Stimulated activated naive CD4-positive, alpha-beta T cell (primary cell): ENCODE measurements around the gene CYTH2.
A peak's percentile ranks its signal among the peaks of the same experiment; 100 is the strongest.

Experiments
- DNase-seq, 6 experiments: peaks; one replicate each; lab custom pipeline; 2025; lab: John Stamatoyannopoulos, UW

CYTH2 gene

DNA sequence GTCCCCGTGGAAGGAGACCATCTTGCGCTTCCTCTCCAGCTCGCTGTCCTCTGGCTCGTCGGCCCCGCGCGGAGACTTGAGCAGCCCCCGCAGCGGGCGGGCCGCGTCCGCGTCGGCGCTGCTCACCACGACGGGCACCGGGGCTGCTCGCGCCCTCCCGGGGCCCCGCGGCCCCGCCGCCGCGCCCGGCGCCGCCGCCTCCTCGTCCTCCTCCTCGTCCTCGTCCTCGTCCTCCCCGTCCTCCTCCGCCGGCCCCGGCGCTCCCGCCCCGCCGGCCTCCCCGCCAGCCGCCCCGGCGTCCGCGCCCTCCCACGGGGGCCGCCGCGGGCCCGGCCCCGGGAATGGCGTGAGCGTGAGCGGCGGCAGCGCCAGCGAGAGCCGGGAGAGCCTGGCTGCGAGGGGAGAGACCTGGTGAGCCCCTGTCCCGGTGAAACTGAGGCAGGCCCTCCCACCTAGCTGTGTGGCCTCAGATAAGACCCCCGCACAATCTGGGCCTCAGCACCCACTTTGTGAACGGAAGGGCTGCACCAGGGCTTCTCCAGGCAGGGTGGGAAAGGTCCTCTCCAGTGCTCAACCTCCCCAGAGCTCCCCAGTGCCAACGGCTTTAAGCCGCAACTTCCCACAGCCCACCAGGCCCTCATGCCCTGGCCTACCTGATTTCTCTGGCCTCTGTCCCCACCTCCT lies 24.7 kb downstream of the CYTH2 start:
- no peak for DNase-seq

DNA sequence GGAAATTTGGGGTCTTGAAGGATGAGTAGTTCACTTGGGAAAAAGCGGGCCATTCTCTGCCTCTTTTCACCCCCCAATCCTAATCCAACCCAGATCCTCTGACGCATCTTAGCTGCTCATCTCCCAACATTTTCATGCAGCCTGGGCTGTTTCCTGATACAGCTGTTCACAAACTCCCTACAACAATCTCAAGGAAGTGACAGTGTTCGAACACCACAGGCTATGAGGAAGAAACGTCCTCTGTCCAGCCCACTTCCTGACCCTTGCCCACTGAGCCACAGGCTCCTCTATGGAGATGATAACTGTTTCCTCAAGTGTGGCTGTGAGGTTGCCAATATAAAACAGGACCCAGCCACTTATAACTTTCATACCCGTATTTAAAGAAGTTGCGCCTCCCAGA lies 26.2 kb downstream of the CYTH2 start:
- DNase-seq = no peak

DNA sequence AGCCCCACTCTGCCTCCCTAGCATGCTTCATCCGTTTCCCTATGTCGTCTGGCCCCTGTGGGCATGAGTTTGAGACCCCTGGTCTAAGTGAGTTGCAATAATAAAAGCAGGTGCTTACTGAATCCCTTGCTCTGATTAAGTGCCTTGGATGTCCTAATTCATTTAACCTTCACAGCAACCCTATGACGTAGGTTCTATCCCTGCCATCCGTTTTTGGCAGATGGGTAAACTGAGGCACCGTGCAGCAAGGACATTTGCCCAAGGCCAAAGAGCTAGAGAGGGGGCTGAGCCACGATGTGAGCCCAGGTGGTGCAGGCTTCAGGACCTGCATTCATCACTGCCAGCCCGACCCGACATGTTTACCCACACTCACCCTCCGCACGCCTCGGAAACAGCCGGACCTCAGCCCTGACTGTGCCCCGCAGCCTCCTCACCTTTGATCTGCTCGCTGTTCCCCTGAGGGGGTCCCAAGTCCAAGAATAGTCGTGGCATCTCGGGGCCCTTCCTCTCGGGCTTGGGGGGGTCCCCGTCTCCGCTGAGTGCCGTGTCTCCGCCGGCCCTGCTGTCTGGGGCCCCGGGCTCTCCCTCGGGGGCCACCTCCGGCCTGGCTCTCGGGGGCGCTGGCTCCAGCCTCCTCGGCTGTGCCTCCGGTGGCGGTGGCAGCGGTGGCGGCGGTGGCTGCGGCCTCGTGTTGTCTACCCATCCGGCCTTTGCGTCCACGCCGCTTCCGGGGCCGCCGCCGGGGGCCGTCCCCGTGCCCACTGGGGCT lies 28.0 kb downstream of the CYTH2 start:
- DNase-seq = no peak

DNA sequence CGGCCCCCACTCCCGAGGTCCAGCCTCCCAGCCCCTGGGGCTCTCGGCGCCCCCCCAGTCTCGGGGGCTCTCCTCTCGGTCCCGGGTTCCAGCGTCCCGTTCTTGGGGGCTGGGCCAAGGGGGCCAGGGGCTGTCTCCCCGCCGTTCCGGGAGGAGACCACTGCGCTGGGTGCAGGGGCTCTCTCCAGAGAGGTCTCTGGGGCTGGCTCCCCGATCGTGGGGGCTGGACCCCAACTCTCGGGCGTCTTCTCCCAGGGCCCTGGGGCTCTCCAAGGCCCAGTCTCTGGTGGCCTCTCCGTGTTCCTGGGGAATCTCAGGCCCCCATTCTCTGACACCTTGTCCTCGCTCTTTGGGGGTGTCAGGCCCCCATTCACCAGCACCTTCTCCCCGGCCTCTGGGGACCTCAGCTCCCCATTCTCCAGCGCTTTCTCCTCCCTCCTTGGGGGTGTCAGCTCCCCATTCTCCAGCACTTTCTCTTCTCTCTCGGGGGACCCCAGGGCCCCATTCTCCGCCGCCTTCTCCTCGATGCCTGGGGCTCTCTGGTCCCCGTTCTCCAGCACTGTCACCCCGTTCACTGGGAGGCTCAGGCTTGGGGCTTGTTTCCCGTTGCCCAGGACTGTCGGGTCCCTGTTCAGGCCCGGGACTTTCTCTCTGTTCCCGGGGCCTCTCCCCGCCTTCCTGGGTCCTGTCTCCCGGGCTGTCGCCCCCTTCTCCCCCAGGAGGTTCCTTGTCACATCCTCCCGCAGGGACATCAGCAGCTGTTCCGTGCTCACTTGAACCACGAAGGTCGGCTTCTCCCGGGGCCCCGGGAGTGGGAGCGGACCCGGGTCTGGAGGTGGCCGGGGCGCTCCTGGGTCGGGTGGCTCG lies 28.8 kb downstream of the CYTH2 start:
- DNase-seq = peak in 1 of 6 experiments; percentile 22

DNA sequence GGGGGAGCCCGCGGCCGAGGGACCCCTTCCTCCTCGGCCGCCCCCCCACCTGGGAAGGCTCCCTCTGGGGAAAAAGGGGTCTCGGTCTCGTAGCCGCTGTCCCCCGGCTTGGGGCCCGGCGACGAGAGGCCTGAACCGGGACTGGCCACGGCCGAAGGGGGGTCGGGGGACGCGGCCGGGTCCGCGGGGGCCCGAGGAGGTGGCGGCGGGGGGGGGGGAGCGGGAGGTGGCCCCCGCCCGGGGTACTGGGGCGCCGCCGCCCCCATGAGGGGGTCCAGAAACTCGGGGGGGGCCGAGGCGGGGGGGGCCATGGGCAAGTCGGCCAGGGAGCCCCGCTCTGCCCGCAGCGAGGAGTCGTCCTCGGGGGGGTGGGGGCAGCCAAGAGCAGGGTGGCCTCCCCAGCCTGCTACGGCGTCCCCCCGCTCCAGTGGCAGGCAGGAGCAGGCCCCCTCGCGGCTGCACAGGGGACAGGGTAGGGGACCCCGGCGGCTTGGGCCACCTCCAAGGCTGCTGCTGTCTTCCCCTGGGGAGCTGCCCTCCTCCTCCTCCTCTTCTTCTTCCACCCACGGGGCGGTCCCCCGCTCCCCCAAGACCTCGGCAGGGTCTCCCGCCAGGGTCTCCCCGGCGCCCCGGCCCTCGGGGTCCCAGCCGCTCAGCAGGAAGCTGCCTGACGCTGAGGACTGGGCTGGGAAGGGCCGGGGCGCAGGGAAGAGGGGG lies 29.6 kb downstream of the CYTH2 start:
- no peak for DNase-seq

DNA sequence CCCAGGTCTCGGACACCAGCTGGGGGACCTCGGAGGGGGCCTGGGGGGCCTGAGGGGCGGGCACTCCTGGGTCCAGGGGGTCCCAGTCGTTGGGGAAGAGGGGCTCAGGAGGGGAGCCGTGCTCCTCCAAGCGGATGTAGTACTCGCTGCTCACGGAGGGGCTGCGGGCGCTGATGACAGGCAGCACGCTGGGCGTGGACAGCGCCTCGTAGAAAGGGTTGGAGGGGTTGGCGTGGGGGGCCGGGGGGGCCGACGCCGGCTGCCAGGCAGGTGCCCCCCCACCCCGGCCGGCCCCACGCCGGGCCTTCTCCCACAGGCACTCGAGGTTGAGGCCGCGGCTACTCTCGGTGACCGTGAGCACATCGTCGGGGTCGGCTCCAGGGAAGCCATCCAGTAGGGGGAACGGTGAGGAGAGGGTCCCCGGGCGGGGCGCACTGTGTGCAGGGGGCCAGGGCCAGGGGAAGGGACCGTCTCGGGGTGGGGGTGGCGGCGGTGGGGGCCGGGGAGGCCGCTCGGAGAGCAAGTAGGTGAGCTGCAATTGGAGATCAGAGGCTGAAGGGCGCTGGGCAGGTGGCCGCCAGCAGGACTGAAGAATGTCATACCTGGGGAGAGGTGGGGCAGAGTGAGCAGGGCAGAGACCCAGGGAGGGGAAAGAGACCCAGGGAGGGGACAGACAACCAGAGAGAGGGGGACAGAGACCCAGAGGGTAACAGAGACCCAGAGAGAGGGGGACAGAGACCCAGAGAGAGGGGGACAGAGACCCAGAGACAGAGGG lies 30.3 kb downstream of the CYTH2 start:
- DNase-seq = no peak

DNA sequence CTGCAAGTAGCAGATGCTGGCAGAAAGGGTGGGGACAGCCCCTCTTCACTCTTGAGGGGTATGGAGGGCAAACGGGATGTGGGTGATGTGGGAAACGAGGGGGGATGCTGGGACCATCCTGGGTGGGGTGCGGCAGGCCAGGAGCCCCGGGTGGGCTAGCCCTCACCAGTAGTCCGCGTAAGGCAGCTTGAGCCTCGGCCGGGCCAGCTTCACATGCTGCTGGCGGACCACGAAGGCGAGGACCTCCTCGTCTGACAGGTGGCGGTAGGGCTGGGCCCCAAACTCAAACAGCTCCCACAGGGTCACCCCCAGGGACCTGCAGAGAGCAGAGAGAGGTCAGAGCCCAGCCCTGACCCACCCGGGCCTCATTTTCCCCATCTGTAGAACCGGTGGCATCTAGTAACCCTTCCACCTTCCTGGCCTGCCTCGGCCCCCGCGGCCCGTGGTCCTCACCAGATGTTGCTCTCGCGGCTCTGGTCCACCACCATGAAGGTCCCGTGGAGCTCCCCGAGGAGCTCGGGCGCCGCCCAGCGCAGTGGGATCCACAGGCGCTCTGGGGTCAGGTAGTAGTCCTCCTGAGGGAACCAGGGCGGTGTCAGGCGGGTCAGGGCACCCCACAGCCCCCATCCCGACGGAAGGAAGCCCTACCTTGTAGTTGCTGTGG lies 31.8 kb downstream of the CYTH2 start:
- no peak for DNase-seq

DNA sequence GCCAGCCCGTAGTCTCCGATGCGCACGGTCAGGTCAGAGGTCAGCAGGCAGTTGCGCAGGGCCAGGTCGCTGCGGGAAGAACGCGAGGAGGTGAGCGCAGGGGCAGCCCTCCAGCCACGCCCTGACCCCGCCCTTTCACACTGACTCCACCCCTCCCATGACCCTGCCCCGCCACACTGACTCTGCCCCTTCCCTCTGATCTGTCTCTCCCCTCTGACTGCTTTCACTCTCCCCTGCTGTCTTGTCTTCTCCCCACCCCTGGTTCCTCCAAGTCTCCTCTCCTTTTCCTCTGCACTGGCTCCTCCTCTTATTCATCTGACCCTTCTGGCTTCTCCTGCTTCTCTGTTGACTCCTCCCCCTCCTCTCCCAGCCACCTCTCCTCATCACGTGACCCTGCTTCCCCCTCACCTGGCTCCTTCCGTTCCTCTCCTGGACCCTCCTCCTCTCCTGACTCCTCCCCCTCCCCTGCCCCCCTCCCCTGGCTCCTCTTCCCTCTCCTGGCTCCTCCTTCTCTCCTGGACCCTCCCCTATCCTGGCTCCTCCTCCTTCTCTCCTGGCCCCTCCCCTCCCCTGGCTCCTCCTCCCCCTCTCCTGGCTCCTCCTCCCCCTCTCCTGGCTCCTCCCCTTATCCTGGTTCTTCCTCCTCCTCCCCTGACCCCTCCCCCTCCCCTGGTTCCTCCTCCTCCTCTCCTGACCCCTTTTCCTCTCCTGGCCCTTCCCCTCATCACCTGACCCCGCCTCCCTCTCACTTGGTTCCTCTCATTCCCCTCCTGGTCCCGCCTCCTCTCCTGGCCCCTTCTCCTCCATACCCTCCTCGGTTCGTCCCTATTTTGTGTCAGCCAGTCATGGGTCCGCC lies 32.6 kb downstream of the CYTH2 start:
- DNase-seq = peak; percentile 73 to 90 (median 84)

DNA sequence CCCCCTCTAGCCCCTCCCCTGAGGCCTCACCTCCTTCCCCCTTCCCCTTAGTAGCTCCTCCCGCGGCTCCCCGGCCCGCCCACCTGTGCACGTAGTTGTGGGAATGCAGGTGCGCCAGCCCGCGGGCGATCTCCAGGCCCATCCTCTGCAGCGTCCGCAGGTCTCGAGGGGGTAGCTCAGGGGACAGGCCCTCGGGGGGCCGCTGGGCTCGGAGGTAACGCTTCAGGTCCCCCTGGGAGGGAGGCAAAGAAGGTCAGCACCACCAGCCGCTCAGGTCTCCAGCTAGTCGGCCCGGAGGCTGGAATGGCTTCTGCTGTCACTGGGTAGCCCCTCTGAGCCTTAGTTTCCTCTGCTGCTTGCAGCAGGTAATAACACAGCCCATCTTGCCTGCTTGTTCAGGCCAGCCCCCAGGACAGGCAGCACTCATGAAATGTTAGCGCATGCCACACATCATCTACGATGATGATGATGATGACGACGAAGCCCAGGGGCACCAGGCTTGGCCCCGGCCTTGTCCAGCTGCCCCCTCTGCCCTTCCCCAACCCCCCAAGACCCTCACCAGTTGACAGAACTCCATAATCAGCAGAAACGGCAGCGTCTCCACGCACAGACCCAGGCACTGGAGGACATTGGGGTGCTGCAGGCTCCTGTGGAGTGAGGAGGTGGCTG lies 33.3 kb downstream of the CYTH2 start:
- no peak for DNase-seq

DNA sequence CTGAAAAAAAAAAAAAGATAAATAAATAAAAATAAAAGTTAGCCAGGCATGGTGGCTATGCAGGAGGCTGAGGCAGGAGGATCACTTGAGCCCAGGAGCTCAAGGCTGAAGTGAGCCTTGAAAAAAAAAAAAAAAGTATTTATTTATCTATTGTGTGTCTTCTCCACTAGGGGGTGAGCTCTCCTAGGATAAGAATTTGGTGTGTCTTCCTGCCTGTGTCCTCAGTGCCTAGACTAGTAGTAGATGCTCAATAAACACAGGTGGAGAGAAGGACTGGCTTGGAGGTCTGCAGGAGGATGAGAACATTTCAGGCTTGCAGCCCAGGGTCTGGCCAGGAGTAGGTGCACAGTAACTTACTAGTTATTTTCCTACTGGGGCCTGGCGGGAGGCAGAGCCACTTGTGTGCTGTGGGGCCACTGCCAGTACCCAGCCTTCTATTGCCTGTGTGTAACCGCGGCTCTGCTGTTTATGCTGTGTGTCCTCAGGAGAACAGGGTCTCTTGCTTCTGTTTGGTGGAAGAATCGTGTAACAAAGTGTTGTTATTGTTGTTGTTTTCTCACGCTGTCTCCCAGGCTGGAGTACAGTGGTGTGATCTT lies 37.1 kb downstream of the CYTH2 start:
- DNase-seq = peak in 4 of 6 experiments; percentile 29 to 72 (median 54)

DNA sequence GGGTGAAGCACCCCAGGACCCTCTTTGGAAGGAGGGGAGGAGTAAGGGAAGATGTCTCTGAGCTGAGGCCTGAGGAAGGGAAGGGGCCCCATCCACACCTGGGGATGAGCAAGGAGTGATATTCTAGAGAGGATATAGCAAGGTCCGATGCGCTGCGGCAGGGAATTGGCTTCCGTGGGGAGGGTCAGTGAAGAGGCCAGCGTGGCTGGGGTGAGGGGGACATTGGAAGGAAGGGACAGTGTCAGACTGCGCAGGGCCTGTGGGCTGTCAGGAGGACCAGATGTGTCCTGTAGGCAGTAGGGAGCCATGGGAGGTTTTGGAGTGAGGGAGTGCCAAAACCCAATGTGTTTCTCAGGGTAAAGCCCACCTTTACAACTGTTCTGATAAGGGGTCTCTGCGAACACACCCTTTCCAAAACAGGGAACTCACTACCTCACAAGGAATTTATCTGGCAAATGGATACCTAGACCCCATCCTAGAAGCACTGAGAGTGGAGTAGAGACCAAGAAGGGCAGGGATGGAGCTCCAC lies 38.8 kb downstream of the CYTH2 start:
- no peak for DNase-seq

DNA sequence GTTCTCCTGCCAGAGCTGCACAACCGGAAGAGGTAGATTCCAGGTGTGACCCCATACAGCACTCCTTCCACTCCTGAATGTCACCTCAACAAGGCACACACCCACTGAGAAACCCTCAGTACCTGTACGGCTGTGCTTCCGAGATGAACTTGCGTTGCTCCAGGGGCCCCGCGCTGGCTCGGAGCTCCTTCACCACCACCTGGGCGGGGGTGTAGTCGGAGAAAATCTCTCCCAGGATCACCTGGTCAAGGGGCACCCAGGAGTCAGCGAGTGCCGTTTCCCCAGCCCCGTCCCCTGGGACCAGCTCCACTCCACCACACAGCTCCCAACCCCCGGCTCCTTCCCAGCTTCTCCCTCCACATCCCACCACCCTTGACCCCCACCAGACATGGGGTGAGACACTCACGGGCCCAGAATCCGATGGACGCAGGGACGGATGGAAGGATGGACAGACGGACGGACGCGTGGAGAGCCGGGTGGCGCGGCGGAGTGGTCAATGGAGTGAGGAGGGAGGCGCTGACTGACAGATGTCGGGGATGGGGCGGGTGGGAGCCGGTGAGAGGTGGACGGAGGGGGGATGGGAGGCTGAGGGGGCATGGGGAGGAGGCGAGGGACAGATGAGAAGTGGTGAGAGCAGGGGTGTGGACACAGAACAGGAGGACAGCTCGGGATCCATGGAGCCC lies 39.7 kb downstream of the CYTH2 start:
- DNase-seq = no peak

DNA sequence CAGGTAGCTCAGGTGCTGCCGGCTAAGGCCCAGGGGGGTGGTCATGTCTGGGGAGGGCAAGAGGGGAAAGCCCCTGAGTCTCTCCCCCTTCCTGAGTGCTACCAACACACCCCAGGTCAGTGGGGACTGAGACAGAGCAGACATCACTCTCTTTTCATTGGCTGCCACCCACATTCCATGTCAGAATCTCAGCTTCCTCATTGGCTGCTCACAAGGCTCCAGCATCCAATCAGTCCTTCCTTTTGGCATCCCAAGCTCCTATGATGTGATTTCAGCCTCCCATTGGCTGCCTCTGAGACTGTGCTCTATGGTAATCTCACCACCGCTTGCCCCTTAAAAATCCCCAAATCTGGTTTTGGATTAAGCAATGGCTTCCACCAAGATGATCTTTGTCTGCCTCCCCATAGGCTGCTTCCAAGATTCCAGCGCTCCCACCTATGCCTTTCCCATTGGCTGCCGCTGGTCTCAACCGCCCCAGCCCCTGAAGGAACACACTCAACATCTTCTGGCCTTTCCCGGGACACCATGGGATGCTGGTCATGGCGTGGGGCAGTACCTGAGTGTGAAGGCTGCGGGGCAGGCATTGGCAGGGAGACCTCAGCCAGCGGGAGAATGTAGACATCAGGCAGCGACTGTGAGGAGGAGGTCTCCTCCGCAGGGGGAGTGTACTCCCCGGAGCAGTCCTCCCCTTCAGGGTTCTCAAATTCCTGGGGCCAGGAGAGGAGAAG lies 40.5 kb downstream of the CYTH2 start:
- no peak for DNase-seq

DNA sequence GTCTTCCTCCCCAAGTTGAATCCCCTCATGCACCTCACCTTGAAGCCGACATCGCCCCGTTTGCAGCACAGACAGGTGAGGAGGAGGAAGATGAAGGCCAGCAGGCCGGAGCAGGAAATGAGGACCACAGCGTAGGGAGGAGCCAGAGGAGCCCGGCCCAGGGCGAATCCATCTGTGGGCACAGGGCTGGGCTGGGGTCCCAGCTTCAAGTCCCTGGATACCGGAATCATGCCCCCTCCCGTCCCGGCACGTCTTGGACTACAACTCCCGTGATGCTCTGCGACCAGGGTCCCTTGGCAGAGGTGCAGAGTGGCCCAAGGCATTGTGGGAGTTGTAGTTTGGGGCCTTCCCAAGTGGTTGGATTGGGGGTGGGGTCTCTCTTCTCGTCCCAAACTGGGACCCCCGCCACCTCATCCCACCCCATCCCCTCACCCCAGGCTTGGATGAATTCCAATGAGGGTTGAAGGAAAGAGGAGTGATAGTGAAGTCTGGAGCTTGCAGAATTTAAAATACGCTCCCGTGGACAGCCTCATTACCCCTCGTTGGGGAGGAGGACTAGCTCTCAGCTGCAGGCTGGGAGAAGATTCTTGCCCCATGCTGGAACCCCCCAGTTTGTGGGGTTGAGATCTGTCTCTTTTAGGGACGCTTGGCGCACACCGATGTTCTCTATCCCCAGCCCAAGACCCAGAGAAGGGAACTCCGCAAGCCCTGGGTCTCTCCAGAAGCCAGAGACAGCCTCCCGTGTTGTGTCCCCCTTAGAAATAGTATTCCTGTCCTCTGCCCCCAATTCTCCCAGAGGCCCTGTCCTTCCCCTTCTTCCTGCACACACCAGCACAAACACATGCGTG lies 41.5 kb downstream of the CYTH2 start:
- DNase-seq = peak; percentile 49 to 84 (median 74)

DNA sequence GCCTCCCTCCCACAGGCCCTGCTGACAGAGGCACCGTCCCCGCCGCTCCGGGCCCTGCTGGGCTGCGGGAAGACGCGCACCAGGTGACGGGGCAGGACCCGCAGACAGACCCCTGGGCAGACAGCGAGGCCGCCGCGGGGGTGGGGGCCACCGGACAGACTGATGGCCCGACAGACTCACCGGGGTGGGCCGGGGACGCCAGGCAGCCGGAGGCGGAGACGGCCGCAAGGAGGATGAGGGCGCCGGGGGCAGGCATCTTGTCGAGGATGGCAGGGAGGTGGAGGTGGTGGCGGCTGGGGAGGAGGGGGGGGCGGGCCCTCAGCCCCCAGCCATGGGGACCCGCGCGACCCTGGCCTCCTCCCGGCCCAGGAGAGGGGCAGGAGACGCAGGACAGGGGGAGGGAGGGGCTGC lies 42.2 kb downstream of the CYTH2 start:
- peak in 4 of 6 experiments; percentile 24 to 70 (median 56) for DNase-seq
